HEK293 (cell line): ENCODE measurements around the gene PRG3.

ENCODE experiments used
- CTCF ChIA-PET: fragments of 350-600 bp; formaldehyde crosslinking; extraction: SDS; loops from one replicate; lab custom pipeline; 2021; ENCODE audit warnings: antibody characterized with exemption; lab: Yijun Ruan, JAX
- POLR2A ChIA-PET: fragments of 300-600 bp; formaldehyde crosslinking; extraction: SDS; loops from one replicate; lab custom pipeline; 2020; ENCODE audit warnings: antibody characterized with exemption, inconsistent platforms; lab: Yijun Ruan, JAX
- H3K27ac ChIP-seq: fragments of 200-500 bp; sonication (Bioruptor generic); 2 replicates; pipeline ENCODE4 v1.5.1; 2014; ENCODE audit warnings: low read depth, low read length, control low read depth, inconsistent platforms; ENCODE audit errors: extremely low read depth
- H3K36me3 ChIP-seq, 2 experiments: fragments of 200-500 bp in 1 of 2; sonication (Bioruptor generic) in 1 of 2; 1 replicate in 1 of 2; 2 replicates in 1 of 2; pipeline ENCODE4 v1.5.1; 2014 to 2017; ENCODE audit warnings: inconsistent platforms in 2 of 2, low read length in 2 of 2; ENCODE audit not compliant: control insufficient read depth in 2 of 2, insufficient read depth in 1 of 2
- H3K4me1 ChIP-seq: fragments of 200-500 bp; sonication (Bioruptor generic); 2 replicates; pipeline ENCODE4 v1.5.1; 2014; ENCODE audit warnings: mild to moderate bottlenecking, low read length, inconsistent platforms; ENCODE audit not compliant: control insufficient read depth, insufficient read depth
- H3K4me3 ChIP-seq: 2 replicates; pipeline ENCODE4 v1.5.1; 2011; ENCODE audit warnings: low read depth, mild to moderate bottlenecking, control low read depth, low read length, moderate library complexity
- H3K9me3 ChIP-seq: fragments of 200-500 bp; sonication (Bioruptor generic); 2 replicates; pipeline ENCODE4 v1.5.1; 2014; ENCODE audit warnings: low read depth, low read length, inconsistent platforms; ENCODE audit not compliant: control insufficient read depth, insufficient read depth
- GLIS1 ChIP-seq: fragments of 450-650 bp; formaldehyde crosslinking; IDR thresholded peaks from 2 replicates; pipeline ENCODE4 v1.5.1; 2016; ENCODE audit warnings: missing biosample characterization, missing genetic modification characterization
- INSM2 ChIP-seq: fragments of 450-650 bp; formaldehyde crosslinking; IDR thresholded peaks from 2 replicates; pipeline ENCODE4 v1.5.1; 2016; ENCODE audit warnings: missing biosample characterization, missing genetic modification characterization
- PATZ1 ChIP-seq: fragments of 450-650 bp; formaldehyde crosslinking; IDR thresholded peaks from 2 replicates; pipeline ENCODE4 v1.5.1; 2016; ENCODE audit warnings: missing biosample characterization, missing genetic modification characterization
- PRDM10 ChIP-seq: fragments of 450-650 bp; formaldehyde crosslinking; IDR thresholded peaks from 2 replicates; pipeline ENCODE4 v1.5.1; 2016; ENCODE audit warnings: missing biosample characterization, missing genetic modification characterization
- SCRT2 ChIP-seq: fragments of 450-650 bp; formaldehyde crosslinking; IDR thresholded peaks from 2 replicates; pipeline ENCODE4 v1.5.1; 2016; ENCODE audit warnings: missing biosample characterization, missing genetic modification characterization
- TCF7L2 ChIP-seq: IDR thresholded peaks from 2 replicates; pipeline ENCODE4 v1.6.1; 2011; ENCODE audit warnings: low read depth, mild to moderate bottlenecking, inconsistent platforms, low read length, moderate library complexity, borderline replicate concordance
- ZIC2 ChIP-seq: fragments of 450-650 bp; formaldehyde crosslinking; IDR thresholded peaks from 2 replicates; pipeline ENCODE4 v1.5.1; 2016; ENCODE audit warnings: missing biosample characterization, missing genetic modification characterization
- ZNF398 ChIP-seq: fragments of 450-650 bp; formaldehyde crosslinking; IDR thresholded peaks from 2 replicates; pipeline ENCODE4 v1.5.1; 2017; ENCODE audit warnings: missing biosample characterization, missing genetic modification characterization
- ZNF513 ChIP-seq: fragments of 450-650 bp; IDR thresholded peaks from 2 replicates; pipeline ENCODE4 v1.5.1; 2018; ENCODE audit warnings: missing biosample characterization, missing genetic modification characterization
- ZNF629 ChIP-seq: fragments of 450-650 bp; formaldehyde crosslinking; IDR thresholded peaks from 2 replicates; pipeline ENCODE4 v1.5.1; 2017; ENCODE audit warnings: missing biosample characterization, missing genetic modification characterization
- ZNF660 ChIP-seq: fragments of 450-650 bp; IDR thresholded peaks from 2 replicates; pipeline ENCODE4 v1.5.1; 2018; ENCODE audit warnings: missing biosample characterization, mild to moderate bottlenecking, missing genetic modification characterization
- ZNF670 ChIP-seq: fragments of 450-650 bp; formaldehyde crosslinking; IDR thresholded peaks from 2 replicates; pipeline ENCODE4 v1.5.1; 2016; ENCODE audit warnings: missing biosample characterization, missing genetic modification characterization, low read depth
- ZNF792 ChIP-seq: fragments of 450-650 bp; formaldehyde crosslinking; IDR thresholded peaks from 2 replicates; pipeline ENCODE4 v1.5.1; 2016; ENCODE audit warnings: missing biosample characterization, missing genetic modification characterization

PRG3 gene

GRCh38 chr11:57424792-57425564, 44.0 kb upstream of the PRG3 start:
- TF ChIP-seq ZNF792 (tag by site-specific recombination) (no peak), GLIS1 (tag by site-specific recombination) (peak; percentile 52), ZNF398 (peak; percentile 81), ZIC2 (tag by site-specific recombination) (peak; percentile 92), TCF7L2 (no peak), SCRT2 (tag by site-specific recombination) (no peak), ZNF629 (peak; percentile 25; the same call in 1 of the 2 replicates), ZNF660 (0 out of 2 replicates have a peak, but pooled peaks have one; percentile 42), INSM2 (tag by site-specific recombination) (0 out of 2 replicates have a peak, but pooled peaks have one; percentile 60), PATZ1 (tag by site-specific recombination) (peak; percentile 71), PRDM10 (tag by site-specific recombination) (peak; percentile 20; the same call in 1 of the 2 replicates), ZNF513 (tag by site-specific recombination) (peak; percentile 40; the same call in 1 of the 2 replicates), ZNF670 (tag by site-specific recombination) (no peak)
- ChIA-PET CTCF (interaction anchor here (0.6 to 1.9 kb wide), 6 partner anchors 33 to 376 kb away, joined by 3 to 5 read pairs (median 3); no protein-coding TSS in a partner anchor), POLR2A (no interaction called here)
- Histone ChIP-seq H3K4me1 (no peaks in the 10 kb centered on the region), H3K36me3 (no peaks in the 10 kb centered on the region), H3K4me3 (no peak overlapping the region), H3K27ac (no peak overlapping the region), H3K9me3 (no peaks in the 10 kb centered on the region)
